IPS-11a (cell line): ENCODE data around the gene CD58.
"Not testable (repeated sequence)": the region's sequence is repeated elsewhere in the genome, so short reads cannot be mapped to it uniquely, and the experiment has no call there.

Experiments
- H3K4me3 ChIP-seq: one replicate; pipeline ENCODE4 v1.5.1; 2013; ENCODE audit warnings: low read depth, low read length, control low read depth

Gene CD58

DNA sequence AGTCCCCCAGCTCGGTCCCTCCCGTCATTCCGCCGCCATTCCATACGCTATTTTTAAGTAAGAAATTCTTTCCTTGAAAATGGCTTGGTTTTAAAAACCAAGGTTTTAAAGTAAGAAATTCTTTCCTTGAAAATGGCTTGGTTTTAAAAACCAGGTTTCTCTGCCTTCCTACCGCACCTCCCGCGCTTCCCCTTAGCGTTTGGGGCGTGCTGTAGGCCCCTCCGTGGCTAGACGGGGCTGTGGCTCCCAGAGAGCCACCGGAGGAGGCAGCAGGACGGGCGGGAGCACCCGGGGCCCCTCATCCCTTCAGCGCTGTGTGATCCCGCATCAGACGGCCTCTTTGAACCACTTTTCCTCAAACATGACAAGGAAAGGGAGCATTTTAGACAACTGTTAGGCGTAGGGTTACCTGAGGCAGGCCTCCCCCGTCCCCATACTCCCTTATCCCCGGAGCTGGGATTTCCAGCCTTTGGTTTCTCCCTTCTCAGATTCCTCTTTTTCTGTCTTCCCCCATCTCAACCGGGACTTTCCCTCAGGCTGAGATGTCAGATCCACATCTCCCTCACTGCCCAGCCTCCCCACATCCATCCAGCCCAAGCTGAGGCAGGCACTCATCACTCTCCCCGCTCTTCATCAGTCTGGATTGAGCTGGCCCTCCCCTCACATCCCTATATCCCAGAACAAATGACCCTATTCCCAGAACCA lies 541 bp upstream of the CD58 start:
- H3K4me3 ChIP-seq: peak overlapping the region; percentile 21

DNA sequence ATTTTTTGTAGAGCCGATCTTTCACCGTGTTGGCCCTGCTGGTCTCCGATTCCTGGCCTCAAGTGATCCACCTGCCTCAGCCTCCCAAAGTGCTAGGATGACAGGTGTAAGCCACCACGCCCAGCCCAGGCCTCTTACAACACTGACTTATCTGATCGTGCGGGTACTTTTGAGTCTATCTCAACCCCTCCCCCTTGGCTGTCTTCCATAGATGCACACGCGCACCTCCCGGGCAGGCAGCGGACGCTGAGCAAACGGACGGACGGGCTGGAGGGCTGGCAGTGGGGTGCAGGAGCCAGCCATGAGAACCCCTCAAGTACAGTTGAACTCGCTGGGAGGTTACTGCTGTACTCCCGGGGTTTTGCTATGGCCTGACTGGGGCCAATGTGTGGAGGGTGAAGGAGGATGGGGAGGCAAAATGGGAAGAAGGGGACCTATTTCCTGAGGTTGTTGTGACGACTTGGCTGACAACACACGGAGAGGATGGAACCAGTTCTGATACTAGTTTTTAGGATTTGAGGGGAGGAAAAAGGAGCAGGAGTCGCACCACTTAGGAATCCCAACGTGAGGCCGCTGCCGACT lies 959 bp downstream of the CD58 start:
- H3K4me3 ChIP-seq: peak overlapping the region; percentile 69

DNA sequence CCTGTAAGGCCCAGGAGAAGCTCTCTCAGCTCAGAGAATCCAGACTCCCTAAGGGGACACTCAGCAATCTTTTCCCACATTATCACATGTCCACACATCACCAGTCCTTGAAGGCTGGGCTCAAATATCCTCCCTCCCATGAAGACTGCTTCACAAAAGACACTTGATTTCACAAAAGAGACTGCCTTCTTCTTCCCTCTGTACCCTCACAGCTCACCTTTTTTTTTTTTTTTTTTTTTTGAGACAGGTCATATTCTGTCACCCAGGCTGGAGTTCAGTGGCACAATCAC lies 1.5 kb downstream of the CD58 start:
- H3K4me3 ChIP-seq: peak overlapping the region; percentile 8

DNA sequence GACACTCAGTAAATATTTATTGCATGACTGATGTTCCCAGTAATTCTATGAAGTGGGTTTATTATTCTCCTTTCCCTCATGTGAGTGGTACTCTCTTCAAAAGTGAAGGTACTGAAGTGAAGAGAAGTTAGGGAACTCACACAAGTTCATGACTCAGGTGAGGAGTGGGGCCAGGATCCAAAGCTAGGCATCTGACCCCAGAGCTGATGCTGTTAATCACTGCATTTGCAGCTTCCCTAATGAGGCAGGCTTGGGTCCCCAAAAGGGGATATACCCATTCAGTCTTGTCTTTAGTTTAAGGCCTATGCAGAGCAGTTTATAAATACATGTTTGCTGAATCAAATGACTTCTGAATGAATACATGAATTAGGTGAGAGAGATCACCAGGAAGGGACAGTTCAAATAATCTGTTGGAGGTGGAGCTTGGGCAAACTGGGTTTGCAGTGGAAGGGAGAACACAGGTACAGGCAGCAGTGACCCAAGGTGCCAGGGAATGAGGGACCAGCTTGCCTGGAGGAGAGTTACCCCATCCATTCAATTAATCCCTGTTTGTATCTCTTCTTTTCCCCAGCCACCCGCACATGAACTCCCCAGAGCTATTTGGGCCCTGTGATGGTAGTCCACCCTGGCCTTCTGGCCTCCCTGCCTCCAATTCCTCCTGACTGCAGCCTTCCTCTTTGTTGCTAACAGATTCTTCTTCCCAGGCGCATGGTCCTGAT lies 2.0 kb downstream of the CD58 start:
- H3K4me3 ChIP-seq: peak overlapping the region; percentile 8

DNA sequence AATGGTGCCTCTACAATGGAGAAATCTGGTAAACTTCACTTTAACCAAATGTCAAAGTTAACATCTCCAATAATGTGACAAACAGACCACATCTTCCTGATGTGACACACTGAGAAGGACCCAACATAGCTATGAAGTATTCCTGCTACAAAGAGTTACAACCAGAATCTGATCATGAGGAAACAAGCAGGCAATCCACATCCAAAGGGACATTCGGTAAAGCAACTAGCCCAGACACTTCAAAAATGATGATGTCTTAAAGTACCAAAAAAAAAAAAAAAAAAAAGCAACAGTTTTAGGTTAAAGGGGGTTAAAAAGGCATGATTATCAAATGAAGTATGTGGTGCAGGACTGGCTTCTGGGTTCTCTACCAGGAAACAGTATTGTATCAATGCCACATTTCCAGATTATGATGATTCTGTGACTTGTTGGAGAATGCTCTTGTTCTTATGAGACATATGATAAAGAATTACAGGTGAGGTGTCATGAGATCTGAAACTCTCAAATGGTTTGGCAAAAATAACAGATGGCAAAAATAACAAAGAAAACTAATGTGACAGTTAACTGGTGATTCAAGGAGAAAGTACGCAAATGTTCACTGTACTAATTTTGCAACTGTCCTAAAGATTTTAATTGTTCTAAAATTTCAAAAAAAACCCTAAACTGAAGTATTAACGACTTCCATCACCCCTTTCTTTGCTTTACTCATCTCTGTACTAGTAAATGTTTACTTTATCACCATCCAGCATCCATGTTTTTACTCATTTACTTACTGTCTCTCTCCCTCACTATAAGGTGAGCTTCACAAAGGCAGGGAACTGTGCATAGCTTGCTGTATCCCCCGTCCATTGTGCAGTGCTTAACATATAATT lies 2.8 kb downstream of the CD58 start:
- no peak overlapping the region for H3K4me3 ChIP-seq

DNA sequence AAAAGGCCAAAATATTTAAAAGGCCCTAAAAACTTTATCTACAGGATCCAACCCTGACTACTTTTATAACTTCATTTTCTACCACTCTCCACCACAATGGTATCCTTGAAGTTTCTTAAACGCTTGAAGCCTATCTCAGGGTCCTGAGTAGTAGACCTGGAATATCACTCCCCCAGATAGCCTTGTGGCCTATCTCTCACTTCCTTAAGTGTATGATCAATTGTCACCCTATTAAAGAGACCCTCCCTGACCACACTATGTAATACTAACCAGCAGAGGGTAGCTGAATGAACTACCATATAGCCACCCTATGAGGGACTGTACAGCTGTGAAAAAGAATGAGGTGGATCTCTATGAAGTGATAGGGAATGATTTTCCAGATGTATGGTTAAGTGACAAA lies 5.6 kb downstream of the CD58 start:
- H3K4me3 ChIP-seq: no peak overlapping the region

DNA sequence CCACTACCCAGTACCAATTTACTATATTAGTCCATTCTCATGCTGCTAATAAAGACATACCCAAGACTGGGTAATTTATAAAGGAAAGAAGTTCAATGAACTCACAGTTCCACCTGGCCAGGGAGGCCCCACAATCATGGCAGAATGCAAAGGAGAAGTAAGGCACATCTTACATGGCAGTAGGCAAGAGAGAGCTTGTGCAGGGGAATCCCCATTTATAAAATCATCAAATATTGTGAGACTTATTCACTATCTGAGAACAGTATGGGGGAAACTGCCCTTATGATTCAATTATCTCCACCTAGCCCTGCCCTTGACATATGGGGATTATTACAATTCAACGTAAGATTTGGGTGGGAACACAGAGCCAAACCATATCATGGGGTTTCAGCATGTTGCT lies 6.4 kb downstream of the CD58 start:
- H3K4me3 ChIP-seq: no peak overlapping the region

DNA sequence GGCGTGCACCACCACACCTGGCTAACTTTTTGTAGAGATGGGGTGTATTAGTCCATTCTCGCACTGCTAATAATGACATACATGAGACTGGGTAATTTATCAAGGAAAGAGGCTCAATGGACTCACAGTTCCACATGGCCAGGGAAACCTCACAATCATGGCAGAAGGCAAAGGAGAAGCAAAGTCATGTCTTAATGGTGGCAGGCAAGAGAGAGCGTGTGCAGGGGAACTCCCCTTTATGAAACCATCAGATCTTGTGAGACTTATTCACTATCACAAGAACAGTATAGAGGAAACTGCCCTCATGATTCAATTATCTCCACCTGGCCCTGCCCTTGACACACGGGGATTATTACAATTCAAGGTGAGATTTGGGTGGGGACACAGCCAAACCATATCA lies 8.4 kb downstream of the CD58 start:
- not testable (repeated sequence) for H3K4me3 ChIP-seq

DNA sequence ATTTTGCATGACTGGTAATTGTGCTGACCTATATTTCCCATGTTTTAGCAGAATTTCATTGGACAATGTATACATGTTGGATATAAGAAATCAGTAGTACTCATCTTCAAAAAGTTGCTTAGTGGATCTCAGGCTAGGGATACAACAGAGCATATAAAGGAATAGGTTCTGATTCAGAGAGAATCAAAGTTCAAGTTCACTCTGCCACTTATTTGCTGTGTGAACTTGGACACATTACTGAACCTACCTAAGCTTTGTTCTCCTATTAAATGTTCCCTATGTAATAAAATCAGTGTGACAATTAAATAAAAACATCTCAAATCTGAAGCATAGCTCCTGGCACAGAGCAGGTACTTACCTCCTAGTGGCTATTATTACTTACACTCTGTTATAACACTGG lies 9.3 kb downstream of the CD58 start:
- no peak overlapping the region for H3K4me3 ChIP-seq

DNA sequence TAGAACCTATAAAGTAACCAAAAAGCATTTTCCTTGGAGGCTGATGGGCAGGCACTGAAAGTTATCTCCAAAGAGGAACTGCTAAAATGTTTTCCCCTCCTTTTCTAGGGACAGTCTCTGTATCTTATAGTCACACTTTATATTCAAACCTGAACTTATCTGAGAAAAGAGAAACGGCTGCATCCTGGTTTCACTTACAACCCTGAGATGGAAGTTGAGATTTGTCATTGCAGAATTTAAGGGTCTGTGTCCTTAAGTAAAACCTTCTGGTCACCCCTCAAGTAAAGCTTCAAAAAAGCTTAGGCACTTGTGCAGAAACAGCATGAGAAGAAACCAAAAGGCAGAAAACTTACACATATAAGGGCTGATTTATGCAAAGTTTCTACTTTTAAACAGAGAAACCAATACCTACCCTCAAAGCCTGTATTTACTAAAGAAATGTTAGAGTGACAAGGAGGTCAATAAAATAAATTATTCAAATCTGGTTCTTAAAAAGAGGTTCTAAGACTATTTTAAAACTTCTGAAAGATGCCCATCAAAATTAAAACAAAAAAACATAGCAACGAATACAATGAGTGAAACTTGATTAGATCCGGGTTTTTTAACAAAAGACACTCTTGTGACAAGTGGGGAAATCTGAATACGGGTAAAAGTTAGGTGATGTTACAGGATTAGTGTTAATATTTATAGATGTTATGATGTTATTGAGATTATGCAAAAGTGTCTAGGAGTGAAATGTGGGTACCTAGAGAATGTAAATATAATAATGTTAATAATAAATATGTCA lies 9.9 kb downstream of the CD58 start:
- H3K4me3 ChIP-seq: no peak overlapping the region

DNA sequence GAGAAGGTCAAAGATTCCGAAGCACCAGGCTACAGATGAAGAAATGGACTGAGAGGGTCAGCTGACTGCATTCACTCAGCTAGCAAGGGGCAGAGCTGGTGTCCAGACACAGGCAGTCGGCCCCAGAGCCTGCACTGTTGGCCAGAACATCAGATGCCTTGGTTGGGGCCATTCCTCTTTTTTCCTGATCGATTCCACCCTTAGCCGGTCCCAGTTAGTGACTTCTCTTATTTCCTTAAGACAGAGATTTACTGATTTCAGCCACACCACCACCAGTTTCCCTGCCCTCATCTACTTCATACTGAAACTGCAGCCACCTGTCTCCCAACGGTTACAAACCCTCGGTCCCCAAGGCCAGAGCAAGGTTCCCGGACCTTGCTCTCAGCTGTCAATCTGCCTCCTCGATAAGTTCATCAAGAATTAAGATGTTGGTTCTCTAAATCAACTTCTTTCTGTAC lies 11.5 kb downstream of the CD58 start:
- no peak overlapping the region for H3K4me3 ChIP-seq

DNA sequence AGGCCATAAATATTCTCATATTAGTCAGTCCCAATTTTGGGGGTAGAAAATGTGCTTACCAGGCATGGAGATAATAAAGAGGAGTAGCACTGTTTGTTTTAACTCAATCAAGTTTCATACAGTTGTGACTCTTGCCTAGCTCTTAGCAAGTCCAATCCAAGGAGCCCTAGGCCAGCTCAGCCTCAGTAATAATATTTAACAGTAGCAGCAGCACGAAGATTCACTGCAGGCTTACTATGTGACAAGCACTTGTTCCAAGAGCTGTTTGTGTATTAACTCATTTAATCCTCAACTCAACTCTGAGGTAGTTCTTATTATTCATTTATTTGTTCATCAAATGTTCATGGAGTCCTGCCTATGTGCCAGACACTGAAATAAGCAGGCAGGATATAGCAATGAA lies 12.3 kb downstream of the CD58 start:
- H3K4me3 ChIP-seq: no peak overlapping the region

DNA sequence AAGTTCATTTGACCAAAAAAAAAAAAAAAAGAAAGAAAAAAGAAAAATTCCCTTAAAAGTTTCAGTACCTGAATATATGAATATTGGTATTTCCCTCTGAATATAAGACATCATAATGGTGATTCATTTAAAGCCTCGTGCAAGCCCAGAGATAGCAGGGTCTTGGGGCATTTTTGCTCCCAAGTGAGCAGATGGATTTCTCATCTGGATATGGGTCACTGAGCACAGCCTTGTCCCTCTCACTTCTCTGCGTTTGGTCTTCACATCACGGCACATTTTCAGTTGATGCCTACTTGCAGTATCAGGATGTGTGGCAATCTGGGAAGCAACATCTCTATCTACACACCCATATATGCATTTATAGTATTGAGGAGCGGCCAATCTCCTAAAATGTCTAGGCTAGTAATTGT lies 12.7 kb downstream of the CD58 start:
- no peak overlapping the region for H3K4me3 ChIP-seq

DNA sequence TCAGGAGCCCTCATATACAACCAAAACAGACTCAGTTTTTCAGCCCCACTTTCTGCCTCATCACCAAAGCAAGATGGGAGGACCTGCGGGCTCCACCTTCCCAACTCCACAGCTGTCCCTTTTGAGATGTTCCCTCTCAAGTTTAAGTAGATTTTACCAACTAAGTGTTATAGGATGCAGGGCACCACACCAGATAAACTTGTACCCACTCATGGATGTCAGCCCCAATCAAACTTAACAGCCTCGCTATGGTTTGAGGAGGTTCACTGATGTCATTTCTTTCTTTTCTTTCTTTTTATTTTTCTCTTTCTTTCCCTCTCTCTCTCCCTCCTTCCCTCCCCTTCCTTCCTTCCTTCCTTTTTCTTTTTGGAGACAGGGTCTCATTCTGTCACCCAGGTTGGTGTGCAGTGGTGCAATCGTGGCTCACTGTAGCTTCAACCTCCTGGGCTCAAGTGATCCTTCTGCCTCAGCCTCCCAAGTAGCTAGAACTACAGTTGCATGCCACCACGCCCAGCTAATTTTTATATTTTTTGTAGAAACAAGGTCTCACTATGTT lies 13.4 kb downstream of the CD58 start:
- no peak overlapping the region for H3K4me3 ChIP-seq

DNA sequence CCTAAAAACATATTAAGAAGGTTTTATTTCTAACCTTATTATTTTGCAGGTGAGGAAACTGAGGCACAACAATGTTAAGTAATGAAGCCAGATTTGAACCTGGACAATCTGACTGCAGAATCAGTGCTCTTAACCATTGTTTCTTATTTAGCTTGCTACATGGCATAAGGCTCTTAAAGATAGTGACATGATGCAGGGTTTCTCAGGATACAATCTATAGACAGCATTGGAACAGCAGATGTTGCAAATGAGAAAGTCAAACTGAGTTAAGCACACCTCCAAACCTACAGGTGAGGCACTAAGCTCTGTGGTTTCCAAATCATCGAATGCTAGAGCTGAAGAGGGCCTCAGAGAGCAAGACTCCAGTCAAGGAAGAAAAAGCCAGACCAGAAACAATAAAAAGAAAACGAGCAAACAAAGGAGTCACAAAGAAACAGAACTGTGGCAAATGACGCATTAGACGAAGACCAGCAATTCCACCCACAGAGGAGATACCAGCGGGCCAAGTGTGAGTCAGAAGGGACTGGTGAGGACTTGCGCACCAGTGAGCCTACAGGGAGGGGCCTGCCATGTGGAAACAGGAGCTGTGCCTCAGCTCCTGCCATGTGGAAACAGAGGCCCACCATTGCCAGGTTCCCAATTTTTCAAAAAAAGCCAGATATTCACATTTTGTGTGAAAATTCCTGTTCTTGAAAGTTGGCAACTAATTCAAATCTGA lies 14.4 kb downstream of the CD58 start:
- no peak overlapping the region for H3K4me3 ChIP-seq

DNA sequence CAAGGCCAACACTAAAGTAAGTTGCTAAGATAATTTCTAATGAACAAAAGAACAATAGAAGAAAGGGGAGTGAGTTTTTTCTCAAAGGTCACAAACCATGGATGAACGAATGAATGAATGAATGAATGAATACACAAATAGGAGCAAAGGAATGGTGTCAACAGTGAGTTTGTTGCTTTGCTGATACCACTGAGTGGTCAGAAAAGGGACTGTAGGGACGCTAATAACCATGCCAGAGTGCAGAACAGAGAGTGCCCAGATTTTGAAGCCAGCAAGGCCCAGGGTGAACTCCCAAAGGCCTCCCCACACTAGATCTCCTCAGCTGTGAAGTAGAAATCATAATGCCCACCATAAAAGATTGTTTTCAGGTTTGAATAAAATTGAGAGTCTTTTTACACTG lies 15.9 kb downstream of the CD58 start:
- no peak overlapping the region for H3K4me3 ChIP-seq

DNA sequence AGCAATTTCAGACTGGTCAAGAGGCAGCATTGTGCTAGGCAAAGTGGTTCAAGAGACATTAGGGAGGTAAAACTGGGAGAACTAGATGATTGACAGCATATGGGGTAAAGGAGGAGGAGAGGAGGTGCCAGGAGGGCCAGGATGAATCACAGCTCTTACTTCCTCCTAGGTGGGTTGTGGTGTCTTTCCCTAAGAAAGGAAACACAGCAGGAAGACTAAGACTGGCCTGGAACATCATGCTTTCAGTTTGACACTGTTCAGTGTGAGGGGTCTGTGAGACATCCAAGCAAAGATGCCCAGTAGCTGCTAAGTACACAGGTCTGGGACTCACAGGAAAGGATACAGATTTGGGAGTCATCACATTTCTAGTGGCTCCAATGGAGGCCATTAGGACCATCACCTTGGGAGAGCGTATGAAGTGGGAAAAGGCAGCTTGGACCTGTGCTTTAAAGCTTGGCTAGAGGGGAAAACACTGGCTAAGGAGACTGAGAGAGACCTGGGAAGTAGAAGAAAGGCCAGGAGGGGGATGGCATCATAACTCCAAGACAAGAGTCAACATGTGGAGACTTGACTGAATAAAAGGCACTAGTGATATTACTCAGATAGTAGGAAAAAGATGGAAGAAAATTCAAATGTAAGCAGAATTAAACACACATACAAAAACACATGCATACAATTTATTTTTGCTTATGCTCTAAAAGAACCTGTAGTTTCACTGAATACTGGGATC lies 17.3 kb downstream of the CD58 start:
- no peak overlapping the region for H3K4me3 ChIP-seq

DNA sequence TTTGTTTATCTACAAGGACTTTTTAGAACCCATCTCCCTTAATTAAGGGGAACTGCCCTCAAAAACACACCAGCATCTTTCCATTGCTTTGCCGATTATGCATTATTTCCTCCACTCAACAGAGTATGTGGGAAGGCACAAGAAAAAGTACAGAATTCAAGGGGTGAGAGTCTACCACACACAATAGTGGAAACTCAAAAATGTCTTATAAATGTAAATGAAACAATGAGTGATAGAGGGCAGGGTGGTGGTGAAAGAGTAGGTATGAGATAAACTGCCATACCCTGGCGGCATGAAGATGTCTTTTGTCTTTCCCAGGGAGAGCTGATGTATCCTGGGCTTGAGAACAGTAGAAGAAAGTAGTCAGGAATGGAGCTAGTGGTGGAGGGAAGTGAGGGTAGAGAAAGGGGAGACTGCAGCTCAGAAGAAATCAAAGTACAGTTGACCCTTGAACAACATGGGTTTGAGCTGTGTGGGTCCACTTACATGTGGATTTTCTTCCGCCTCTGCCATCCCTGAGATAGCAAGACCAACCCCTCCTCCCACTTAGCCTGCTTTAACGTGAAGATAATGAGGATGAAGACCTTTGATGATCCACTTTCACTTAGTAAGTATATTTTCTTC lies 24.4 kb downstream of the CD58 start:
- no peak overlapping the region for H3K4me3 ChIP-seq

DNA sequence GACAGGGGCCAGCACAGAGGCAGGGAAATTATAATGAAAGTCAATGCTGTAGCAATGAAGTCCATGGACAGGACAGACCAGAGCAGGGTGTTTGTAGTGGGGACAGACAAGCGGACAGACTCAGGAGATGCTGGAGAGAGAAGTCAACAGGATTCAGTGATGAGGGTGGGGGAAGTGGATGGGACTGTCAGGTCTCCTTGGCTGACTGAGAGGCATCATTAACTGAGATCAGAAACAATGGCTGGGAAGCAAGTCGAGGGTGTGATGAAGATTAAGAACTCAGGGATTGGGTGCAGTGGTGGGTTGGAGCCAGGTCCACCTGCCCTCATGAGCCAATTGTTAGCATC lies 25.5 kb downstream of the CD58 start:
- no peak overlapping the region for H3K4me3 ChIP-seq
